ENCODE results near the gene RAB11FIP4. TPM values are rescaled to one million over a fixed set of nuclear protein-coding genes. Genes with fewer than 3 reads are reported as not detected.

RAB11FIP4 gene
- total and polyA plus RNA-seq, 2 of the 13 experiments (the other 11 are each of a cell fraction or from before 2014, with no cell fraction given) = 28.0 to 89.3 TPM

DNA sequence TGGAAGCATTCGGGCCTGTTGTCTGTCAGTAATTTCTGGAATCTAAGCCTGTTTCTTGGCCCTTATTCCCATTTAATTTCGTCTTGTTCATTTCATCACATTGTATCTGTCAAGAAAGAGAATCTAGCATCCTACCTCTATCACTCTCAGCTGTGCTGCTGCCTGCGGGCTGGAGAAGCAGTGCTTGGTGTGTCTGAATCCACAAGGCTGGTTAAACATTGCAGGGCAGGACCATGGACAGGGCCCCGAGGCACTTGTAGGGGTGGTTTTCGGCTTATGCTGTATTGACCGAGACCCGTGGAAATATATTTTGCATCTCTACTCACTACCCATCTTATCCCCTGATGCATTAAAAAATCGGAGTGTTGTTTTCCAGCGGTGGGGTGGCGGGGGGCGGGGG lies 3.1 kb downstream of the RAB11FIP4 start (continued):
- TF ChIP-seq, protein P1, sequence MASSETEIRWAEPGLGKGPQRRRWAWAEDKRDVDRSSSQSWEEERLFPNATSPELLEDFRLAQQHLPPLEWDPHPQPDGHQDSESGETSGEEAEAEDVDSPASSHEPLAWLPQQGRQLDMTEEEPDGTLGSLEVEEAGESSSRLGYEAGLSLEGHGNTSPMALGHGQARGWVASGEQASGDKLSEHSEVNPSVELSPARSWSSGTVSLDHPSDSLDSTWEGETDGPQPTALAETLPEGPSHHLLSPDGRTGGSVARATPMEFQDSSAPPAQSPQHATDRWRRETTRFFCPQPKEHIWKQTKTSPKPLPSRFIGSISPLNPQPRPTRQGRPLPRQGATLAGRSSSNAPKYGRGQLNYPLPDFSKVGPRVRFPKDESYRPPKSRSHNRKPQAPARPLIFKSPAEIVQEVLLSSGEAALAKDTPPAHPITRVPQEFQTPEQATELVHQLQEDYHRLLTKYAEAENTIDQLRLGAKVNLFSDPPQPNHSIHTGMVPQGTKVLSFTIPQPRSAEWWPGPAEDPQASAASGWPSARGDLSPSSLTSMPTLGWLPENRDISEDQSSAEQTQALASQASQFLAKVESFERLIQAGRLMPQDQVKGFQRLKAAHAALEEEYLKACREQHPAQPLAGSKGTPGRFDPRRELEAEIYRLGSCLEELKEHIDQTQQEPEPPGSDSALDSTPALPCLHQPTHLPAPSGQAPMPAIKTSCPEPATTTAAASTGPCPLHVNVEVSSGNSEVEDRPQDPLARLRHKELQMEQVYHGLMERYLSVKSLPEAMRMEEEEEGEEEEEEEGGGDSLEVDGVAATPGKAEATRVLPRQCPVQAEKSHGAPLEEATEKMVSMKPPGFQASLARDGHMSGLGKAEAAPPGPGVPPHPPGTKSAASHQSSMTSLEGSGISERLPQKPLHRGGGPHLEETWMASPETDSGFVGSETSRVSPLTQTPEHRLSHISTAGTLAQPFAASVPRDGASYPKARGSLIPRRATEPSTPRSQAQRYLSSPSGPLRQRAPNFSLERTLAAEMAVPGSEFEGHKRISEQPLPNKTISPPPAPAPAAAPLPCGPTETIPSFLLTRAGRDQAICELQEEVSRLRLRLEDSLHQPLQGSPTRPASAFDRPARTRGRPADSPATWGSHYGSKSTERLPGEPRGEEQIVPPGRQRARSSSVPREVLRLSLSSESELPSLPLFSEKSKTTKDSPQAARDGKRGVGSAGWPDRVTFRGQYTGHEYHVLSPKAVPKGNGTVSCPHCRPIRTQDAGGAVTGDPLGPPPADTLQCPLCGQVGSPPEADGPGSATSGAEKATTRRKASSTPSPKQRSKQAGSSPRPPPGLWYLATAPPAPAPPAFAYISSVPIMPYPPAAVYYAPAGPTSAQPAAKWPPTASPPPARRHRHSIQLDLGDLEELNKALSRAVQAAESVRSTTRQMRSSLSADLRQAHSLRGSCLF (CRISPR knock-in tag; IDR thresholded peaks at IDR 0.05; ENCODE audit: borderline replicate concordance) = peak; percentile 11; the same call in 1 of the 2 replicates
- TF ChIP-seq ZNF749 (CRISPR knock-in tag; IDR thresholded peaks at IDR 0.05; ENCODE audit: borderline replicate concordance) = no peak
- peak; percentile 46 for TF ChIP-seq XRCC5 (optimal IDR thresholded peaks at IDR 0.05; ENCODE audit: low read length)
- TF ChIP-seq, protein P2, sequence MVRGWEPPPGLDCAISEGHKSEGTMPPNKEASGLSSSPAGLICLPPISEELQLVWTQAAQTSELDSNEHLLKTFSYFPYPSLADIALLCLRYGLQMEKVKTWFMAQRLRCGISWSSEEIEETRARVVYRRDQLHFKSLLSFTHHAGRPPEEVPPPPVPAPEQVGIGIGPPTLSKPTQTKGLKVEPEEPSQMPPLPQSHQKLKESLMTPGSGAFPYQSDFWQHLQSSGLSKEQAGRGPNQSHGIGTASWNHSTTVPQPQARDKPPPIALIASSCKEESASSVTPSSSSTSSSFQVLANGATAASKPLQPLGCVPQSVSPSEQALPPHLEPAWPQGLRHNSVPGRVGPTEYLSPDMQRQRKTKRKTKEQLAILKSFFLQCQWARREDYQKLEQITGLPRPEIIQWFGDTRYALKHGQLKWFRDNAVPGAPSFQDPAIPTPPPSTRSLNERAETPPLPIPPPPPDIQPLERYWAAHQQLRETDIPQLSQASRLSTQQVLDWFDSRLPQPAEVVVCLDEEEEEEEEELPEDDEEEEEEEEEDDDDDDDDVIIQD (CRISPR knock-in tag; IDR thresholded peaks at IDR 0.05; ENCODE audit: low read depth) = no peak
- TF ChIP-seq ATF7-NPFF (CRISPR knock-in tag; IDR thresholded peaks at IDR 0.05; ENCODE audit: low read depth) = peak; percentile 28; the same call in 1 of the 2 replicates
- TF ChIP-seq REL (CRISPR knock-in tag; conservative IDR thresholded peaks at IDR 0.05) = no peak
- TF ChIP-seq, protein P3, sequence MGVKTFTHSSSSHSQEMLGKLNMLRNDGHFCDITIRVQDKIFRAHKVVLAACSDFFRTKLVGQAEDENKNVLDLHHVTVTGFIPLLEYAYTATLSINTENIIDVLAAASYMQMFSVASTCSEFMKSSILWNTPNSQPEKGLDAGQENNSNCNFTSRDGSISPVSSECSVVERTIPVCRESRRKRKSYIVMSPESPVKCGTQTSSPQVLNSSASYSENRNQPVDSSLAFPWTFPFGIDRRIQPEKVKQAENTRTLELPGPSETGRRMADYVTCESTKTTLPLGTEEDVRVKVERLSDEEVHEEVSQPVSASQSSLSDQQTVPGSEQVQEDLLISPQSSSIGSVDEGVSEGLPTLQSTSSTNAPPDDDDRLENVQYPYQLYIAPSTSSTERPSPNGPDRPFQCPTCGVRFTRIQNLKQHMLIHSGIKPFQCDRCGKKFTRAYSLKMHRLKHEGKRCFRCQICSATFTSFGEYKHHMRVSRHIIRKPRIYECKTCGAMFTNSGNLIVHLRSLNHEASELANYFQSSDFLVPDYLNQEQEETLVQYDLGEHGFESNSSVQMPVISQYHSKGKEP (CRISPR knock-in tag; IDR thresholded peaks at IDR 0.05) = peak; percentile 95
- no peak for TF ChIP-seq ZNF776 (CRISPR knock-in tag; IDR thresholded peaks at IDR 0.05)
- TF ChIP-seq ZNF598 (CRISPR knock-in tag; IDR thresholded peaks at IDR 0.05; ENCODE audit: borderline replicate concordance) = no peak
- no peak for TF ChIP-seq PTBP1 (IDR thresholded peaks at IDR 0.05; ENCODE audit: low read depth, low read length, poor library complexity, severe bottlenecking)
- TF ChIP-seq ZNF234 (CRISPR knock-in tag; conservative IDR thresholded peaks at IDR 0.05) = no peak
- TF ChIP-seq ZNF891 (CRISPR knock-in tag; IDR thresholded peaks at IDR 0.05) = no peak; the same call in 1 of the 2 replicates
- no peak for TF ChIP-seq DR1 (CRISPR knock-in tag; IDR thresholded peaks at IDR 0.05)
- TF ChIP-seq ZNF335 (CRISPR knock-in tag; IDR thresholded peaks at IDR 0.05) = peak; percentile 91; the same call in 1 of the 2 replicates
- TF ChIP-seq, protein P4, sequence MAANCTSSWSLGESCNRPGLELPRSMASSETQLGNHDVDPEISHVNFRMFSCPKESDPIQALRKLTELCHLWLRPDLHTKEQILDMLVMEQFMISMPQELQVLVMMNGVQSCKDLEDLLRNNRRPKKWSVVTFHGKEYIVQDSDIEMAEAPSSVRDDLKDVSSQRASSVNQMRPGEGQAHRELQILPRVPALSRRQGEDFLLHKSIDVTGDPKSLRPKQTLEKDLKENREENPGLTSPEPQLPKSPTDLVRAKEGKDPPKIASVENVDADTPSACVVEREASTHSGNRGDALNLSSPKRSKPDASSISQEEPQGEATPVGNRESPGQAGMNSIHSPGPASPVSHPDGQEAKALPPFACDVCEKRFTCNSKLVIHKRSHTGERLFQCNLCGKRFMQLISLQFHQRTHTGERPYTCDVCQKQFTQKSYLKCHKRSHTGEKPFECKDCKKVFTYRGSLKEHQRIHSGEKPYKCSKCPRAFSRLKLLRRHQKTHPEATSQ (CRISPR knock-in tag; IDR thresholded peaks at IDR 0.05; ENCODE audit: borderline replicate concordance) = no peak
- no peak for TF ChIP-seq CEBPB (IDR thresholded peaks at IDR 0.05; ENCODE audit: borderline replicate concordance, low read depth, low read length)
- no peak for TF ChIP-seq ZBTB42 (CRISPR knock-in tag; IDR thresholded peaks at IDR 0.05)
- no peak for TF ChIP-seq ZNF451 (CRISPR knock-in tag; IDR thresholded peaks at IDR 0.05)
- TF ChIP-seq JUND (CRISPR knock-in tag; IDR thresholded peaks at IDR 0.05) = no peak
- no peak for TF ChIP-seq ZNF577 (CRISPR knock-in tag; IDR thresholded peaks at IDR 0.05; ENCODE audit: borderline replicate concordance, low read depth)

All from HepG2 (cell line).